Sigmoid colon (tissue), 7 donors: ENCODE measurements around the gene PDE1A. TPM values are rescaled to one million over a fixed set of nuclear protein-coding genes. Genes with fewer than 3 reads are reported as not detected.

Experiments
- DNase-seq: peaks from one replicate; pipeline ENCODE4 v3.0.0-alpha.2; 2019
- H3K27ac ChIP-seq, 4 donors: fragments of 200-600 bp; sonication (generic); one replicate each; pipeline ENCODE4 v1.5.1; 2016 to 2019; ENCODE audit warnings: mild to moderate bottlenecking in 1 of 4
- H3K27me3 ChIP-seq, 3 donors: fragments of 200-600 bp; sonication (generic); one replicate each; pipeline ENCODE4 v1.5.1; 2019; ENCODE audit warnings: mild to moderate bottlenecking in 1 of 3
- H3K36me3 ChIP-seq, 4 donors: fragments of 200-600 bp; sonication (generic); one replicate each; pipeline ENCODE4 v1.5.1; 2016 to 2019
- H3K4me1 ChIP-seq, 4 donors: fragments of 200-600 bp; sonication (generic); one replicate each; pipeline ENCODE4 v1.5.1; 2017 to 2019
- H3K4me3 ChIP-seq, 4 donors: fragments of 200-600 bp; sonication (generic); one replicate each; pipeline ENCODE4 v1.5.1; 2017 to 2019; ENCODE audit warnings: mild to moderate bottlenecking in 2 of 4, moderate library complexity in 1 of 4
- H3K9me3 ChIP-seq, 4 donors: fragments of 200-600 bp in 3 of 4; sonication (generic) in 3 of 4; one replicate each; pipeline versions ENCODE4 v1.5.1 to v1.6.1; 2013 to 2019
- CTCF ChIP-seq, 4 experiments: fragments of 450-650 bp in 3 of 4; fragments of 200-600 bp in 1 of 4; IDR thresholded peaks; one replicate each; pipeline ENCODE4 v1.5.1; 2016 to 2019; ENCODE audit warnings: antibody characterized with exemption in 4 of 4, mild to moderate bottlenecking in 3 of 4, moderate library complexity in 2 of 4
- EP300 ChIP-seq, 4 donors: sonication (generic); formaldehyde crosslinking; IDR thresholded peaks; one replicate each; pipeline ENCODE4 v1.6.1; 2017; ENCODE audit warnings: antibody characterized with exemption in 4 of 4
- POLR2A ChIP-seq, 2 donors: fragments of 450-650 bp; IDR thresholded peaks; one replicate each; pipeline ENCODE4 v1.6.1; 2016; ENCODE audit warnings: antibody characterized with exemption in 2 of 2, mild to moderate bottlenecking in 2 of 2, moderate library complexity in 2 of 2
- POLR2AphosphoS5 ChIP-seq, 4 donors: sonication (generic); formaldehyde crosslinking; IDR thresholded peaks; one replicate each; pipeline ENCODE4 v1.6.1; 2017; ENCODE audit warnings: antibody characterized with exemption in 4 of 4
- WGBS, 2 donors: extraction: QIAGEN DNeasy Blood & Tissue Kit; methylation state at CpG; one replicate each; pipeline ENCODE4 v1.1.7; 2013; 5-methylcytosine and 5-hydroxymethylcytosine counted together
- intact Hi-C: fragments of 100-400 bp; cut with DNase I; formaldehyde crosslinking; loops from one replicate; pipeline ENCODE4 v1.15.1; 2023
- polyA plus RNA-seq, 3 donors: library from polyadenylated mRNA; stranded (reverse); fragments of 200-250 nt; gene quantifications; one replicate each; pipeline ENCODE4 v1.2.3, GENCODE V29; 2013
- total RNA-seq, 4 donors: library from RNA; depleted of rRNA; stranded (reverse); fragments of >200 nt; gene quantifications; one replicate each; pipeline ENCODE4 v1.1.0, GENCODE V29; 2016
- donor health status: healthy with polysubstance abuse.
- donor health status: Bipolar disorder and iron deficiency.
- donor health status: healthy.

PDE1A gene
- total and polyA plus RNA-seq, 7 donors, result 0.69 to 37.1 (median 17.2) TPM

GRCh38 chr2:182116774-182117173 is 310.1 kb downstream of the PDE1A start:
- no peak overlapping the region for H3K4me3 ChIP-seq
- TF ChIP-seq POLR2AphosphoS5 (IDR thresholded peaks at IDR 0.05) (no peak), POLR2A (IDR thresholded peaks at IDR 0.05) (no peak), EP300 (IDR thresholded peaks at IDR 0.05) (no peak), CTCF (IDR thresholded peaks at IDR 0.05) (no peak)
- no peak overlapping the region for H3K27ac ChIP-seq
- WGBS, 2 donors, result 85 to 88% methylated on average over 2 of the region's 2 CpGs
- H3K27me3 ChIP-seq, result no peaks in the 10 kb centered on the region
- H3K36me3 ChIP-seq, result no peaks in the 10 kb centered on the region
- no peaks in the 10 kb centered on the region for H3K4me1 ChIP-seq
- H3K9me3 ChIP-seq, result no peaks in the 10 kb centered on the region
- intact Hi-C loops, result no loop called here
- no peak for DNase-seq

GRCh38 chr2:182115258-182115657 is 311.6 kb downstream of the PDE1A start:
- Histone ChIP-seq H3K27ac (no peak overlapping the region), H3K36me3 (no peaks in the 10 kb centered on the region), H3K9me3 (no peaks in the 10 kb centered on the region), H3K27me3 (no peaks in the 10 kb centered on the region), H3K4me1 (no peaks in the 10 kb centered on the region), H3K4me3 (no peak overlapping the region)
- intact Hi-C loops, result no loop called here
- TF ChIP-seq EP300 (IDR thresholded peaks at IDR 0.05) (no peak), POLR2AphosphoS5 (IDR thresholded peaks at IDR 0.05) (no peak), POLR2A (IDR thresholded peaks at IDR 0.05) (no peak)
- no peak for DNase-seq

- WGBS, 2 donors, result 81 to 83% methylated on average over 3 of the region's 3 CpGs
- intact Hi-C loops, result no loop called here
Measured at GRCh38 chr2:182113334-182113733, 313.5 kb downstream of the PDE1A start.

GRCh38 chr2:182110347-182110746 is 316.5 kb downstream of the PDE1A start:
- DNase-seq, result no peak

More at GRCh38 chr2:182113334-182113733, 313.5 kb downstream of the PDE1A start:
- TF ChIP-seq CTCF (IDR thresholded peaks at IDR 0.05), result no peak
- TF ChIP-seq POLR2A (IDR thresholded peaks at IDR 0.05), result no peak
- TF ChIP-seq POLR2AphosphoS5 (IDR thresholded peaks at IDR 0.05), result no peak
- no peak for TF ChIP-seq EP300 (IDR thresholded peaks at IDR 0.05)
- H3K9me3 ChIP-seq, result no peaks in the 10 kb centered on the region
- no peak overlapping the region for H3K27ac ChIP-seq
- H3K36me3 ChIP-seq, result no peaks in the 10 kb centered on the region
- no peaks in the 10 kb centered on the region for H3K27me3 ChIP-seq
- H3K4me3 ChIP-seq, result no peak overlapping the region
- H3K4me1 ChIP-seq, result no peaks in the 10 kb centered on the region
- no peak for DNase-seq

GRCh38 chr2:182103526-182103925 is 323.3 kb downstream of the PDE1A start:
- intact Hi-C loops, result no loop called here
- H3K4me1 ChIP-seq, result no peaks in the 10 kb centered on the region
- TF ChIP-seq POLR2A (IDR thresholded peaks at IDR 0.05) (no peak), POLR2AphosphoS5 (IDR thresholded peaks at IDR 0.05) (no peak), EP300 (IDR thresholded peaks at IDR 0.05) (no peak), CTCF (IDR thresholded peaks at IDR 0.05) (no peak)
- WGBS, 2 donors, result 82 to 90% methylated on average over 5 of the region's 5 CpGs
- DNase-seq, result no peak
- no peak overlapping the region for H3K4me3 ChIP-seq
- H3K36me3 ChIP-seq, result no peaks in the 10 kb centered on the region
- no peaks in the 10 kb centered on the region for H3K9me3 ChIP-seq
- no peaks in the 10 kb centered on the region for H3K27me3 ChIP-seq
- no peak overlapping the region for H3K27ac ChIP-seq

More at GRCh38 chr2:182110347-182110746, 316.5 kb downstream of the PDE1A start:
- intact Hi-C loops, result no loop called here
- Histone ChIP-seq H3K27ac (no peak overlapping the region), H3K4me3 (no peak overlapping the region), H3K36me3 (no peaks in the 10 kb centered on the region), H3K9me3 (no peaks in the 10 kb centered on the region), H3K27me3 (no peaks in the 10 kb centered on the region), H3K4me1 (no peaks in the 10 kb centered on the region)
- WGBS, 2 donors, result 80 to 84% methylated on average over 1 of the region's 1 CpG
- TF ChIP-seq POLR2A (IDR thresholded peaks at IDR 0.05) (no peak), EP300 (IDR thresholded peaks at IDR 0.05) (no peak), CTCF (IDR thresholded peaks at IDR 0.05) (no peak), POLR2AphosphoS5 (IDR thresholded peaks at IDR 0.05) (no peak)
